T-helper 22 cell (primary cell): ENCODE measurements around the gene MLLT3.
"Not testable (repeated sequence)": the region's sequence is repeated elsewhere in the genome, so short reads cannot be mapped to it uniquely, and the experiment has no call there.

Source experiments
- DNase-seq: peaks from one replicate; pipeline ENCODE4 v3.0.0-alpha.2; 2020; ENCODE audit warnings: low read depth

The MLLT3 gene

DNA sequence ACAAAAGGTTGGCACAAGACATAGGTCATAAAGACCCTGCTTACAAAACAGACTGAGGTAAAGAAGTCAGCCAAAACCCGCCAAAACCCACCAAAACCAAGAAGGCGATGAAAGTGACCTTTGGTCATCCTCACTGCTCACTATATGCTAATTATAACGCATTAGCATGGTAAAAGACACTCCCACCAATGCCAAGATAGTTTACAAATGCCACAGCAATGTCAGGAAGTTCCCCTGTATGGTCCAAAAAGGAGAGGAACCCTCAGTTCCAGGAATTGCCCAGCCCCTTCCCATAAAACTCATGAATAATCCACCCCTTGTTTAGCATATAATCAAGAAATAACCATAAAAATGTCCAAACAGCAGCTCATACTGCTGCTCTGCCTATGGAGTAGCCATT, 27.7 kb downstream of the MLLT3 start:
- no peak for DNase-seq

DNA sequence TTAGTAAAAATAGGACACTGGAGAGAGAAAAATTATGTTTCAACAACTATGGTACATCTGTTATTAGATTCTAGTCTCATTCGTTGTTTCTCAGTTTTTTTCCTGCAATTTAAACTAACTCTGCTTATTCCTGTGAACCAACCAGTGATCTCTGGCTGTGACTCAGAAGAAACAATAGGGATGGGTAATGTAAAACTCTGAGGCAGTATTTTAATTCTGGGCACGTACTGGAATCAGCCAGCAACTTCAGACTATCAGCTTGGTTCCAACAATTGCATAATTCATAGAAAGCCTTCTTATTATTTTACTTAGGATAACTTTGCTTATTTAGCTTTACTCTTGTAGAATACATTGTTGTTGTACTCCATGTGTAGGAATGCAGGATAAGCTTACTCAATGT, 28.8 kb downstream of the MLLT3 start:
- DNase-seq = no peak

DNA sequence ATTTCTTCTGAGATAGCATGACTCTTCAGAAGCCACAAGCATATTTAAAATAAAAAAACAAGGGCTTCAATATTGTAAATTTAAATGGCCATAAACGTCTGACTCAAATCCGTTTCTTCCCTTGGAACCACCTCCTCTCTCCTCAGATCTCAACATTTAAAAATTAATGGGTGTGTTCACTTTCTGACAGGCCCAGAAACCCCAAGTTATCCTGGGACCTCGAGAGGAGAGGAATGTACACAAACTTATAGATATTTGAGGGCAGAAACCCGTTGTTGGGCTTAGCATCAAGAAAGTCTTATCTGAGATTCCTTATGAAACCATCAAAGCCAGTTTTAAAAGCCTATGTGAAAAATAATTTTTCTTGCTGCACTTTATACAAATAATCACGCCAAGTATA, 29.2 kb downstream of the MLLT3 start:
- no peak for DNase-seq

DNA sequence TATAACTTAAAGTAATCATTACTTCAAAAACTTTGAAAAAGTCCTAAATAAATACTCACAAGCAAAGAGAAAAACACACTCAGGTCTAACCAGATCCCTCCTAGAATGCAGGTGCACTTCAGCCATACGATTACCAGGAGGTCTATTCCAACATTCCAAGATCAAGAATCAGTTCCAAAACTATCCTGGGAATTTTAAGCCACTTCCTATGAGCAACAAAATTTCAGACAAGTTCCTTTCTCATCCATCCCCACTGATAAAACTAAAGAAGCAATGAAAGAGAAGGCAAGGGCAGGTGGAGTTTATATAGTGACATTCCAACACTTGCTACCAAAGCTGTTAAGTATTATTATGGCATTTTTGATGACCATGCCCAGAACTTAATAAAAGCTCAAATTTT, 29.6 kb downstream of the MLLT3 start:
- no peak for DNase-seq

DNA sequence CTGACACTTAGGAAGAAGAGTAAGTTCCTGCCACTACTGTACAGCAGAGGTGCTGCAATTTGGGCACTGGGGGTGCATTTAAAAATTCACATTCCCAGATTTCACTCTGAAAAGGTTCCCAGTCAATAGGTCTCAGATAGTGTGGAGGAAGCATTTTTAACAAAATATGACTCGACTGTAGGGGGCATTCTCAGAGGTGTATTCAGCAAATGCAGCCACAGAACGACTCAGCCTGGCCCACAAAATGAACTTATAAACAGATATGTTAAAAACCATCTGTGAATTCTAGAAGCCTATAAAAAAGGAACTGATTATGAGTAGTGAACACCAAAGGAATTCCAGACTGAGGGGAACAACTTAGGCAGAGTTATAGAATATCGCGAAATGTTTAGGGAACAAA, 31.1 kb downstream of the MLLT3 start:
- DNase-seq = no peak

DNA sequence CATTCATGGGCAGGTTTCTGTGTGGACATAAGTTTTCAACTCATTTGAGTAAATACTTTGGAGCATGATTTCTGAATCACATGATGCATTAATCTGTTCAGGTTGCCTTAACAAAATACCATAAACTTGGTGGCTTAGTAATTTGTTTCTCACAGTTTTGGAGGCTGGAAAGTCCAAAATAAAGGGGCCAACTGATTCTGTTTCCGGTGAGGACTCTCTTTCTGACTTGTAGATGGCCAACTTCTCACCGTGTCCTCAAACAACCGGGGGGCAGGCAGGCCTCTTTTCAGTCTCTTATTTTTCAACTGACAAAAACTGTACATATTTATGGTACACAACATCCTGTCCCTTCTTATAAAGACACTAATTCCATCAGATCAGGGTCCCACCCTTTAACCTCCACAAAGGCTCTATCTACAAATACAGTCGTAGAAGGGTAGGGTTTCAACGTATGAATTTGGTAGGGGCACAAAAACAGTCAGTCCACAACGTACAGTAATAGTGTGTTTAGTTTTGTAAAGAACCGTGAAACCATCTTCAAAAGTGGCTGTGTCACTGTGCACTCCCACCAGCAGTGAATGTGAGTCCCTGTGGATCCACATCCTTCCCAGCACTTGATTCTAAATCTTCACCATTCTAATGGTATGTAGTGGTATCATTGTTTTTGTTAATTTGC, 37.2 kb downstream of the MLLT3 start:
- no peak for DNase-seq

DNA sequence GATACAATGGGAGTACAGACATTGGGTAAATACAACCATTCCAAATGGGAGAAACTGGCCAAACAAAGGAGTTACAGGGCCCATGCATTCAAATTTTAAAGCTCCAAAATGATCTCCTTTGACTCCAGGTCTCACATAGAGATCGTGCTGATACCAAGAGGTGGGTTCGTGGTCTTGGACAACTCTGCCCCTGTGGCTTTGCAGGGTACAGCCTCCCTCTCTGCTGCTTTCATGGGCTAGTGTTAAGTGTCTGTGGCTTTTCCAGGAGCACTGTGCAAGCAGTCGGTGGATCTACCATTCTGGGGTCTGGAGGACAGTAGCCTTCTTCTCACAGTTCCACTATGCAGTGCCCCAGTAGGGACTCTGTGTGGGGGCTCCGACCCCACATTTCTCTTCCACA, 39.2 kb downstream of the MLLT3 start:
- DNase-seq = not testable (repeated sequence)

DNA sequence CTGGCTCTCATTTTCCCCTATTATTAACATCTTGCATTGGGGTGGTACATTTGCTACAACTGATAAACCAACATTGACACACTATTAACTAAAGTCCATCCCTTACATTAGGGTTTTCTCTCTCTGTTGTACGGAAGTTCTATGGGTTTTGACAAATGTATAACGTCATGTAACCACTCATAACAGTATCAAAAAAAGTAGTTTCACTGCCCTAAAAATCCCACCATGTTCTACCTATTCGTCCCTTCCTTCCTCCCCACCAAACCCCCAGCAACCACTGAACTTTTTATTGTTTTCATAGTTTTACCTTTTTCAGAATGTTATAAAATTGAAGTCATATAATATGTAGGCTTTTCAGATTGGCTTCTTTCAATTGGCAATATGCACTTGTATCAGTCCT, 40.1 kb downstream of the MLLT3 start:
- DNase-seq = no peak

DNA sequence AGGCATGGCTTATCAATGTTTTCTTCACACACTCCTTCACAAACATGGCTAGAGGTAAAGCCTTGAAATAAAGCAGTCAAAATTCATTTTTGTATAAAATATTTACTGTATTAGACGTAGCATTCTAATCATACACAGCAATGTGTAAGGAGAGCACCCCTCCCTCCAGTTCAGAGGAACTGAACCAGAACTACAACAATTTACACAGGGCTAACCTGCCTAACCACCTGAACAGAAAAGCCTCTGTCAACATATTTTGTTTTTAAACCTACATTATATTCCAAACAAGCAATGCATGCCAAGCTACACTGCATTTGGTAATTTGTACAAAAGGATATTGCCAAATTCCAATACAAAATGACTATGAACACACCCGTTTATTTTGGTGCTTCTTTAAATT, 41.6 kb downstream of the MLLT3 start:
- DNase-seq = no peak

DNA sequence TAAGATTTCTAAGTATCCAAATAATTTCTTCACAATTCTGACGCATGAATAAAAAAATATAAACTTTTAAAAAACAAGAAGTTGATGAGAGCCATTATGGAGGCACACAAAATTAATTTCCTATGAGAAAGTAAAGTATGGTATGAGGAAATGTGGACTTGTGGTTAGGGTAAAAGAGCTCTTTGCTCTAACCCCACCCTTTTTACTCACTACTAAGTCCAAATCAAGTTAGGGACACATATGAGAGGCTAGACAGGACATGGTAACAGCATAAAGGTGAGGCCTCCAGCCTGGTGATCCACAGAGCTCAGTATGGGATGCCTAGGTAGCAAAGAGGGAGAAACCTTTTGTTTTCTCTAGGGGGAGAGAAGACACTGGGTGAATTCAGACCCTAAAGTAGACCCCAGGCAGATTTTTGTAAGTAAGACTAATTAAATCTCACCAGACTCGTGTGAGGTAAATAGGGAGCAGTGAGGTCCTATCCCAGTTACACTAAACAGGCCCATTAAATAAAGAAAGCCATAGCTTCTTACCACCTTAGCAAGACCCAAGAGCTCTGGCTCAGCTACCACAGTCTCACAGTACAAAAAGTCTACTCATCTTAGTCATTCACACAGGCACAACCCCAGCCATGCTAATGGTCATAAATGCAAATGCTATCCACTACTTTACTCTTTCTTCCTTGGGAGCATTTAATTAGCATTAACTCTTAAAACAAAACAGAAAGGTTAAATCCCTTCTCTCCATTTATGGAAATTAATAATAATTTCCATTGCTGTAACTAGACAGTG, 42.6 kb downstream of the MLLT3 start:
- no peak for DNase-seq

DNA sequence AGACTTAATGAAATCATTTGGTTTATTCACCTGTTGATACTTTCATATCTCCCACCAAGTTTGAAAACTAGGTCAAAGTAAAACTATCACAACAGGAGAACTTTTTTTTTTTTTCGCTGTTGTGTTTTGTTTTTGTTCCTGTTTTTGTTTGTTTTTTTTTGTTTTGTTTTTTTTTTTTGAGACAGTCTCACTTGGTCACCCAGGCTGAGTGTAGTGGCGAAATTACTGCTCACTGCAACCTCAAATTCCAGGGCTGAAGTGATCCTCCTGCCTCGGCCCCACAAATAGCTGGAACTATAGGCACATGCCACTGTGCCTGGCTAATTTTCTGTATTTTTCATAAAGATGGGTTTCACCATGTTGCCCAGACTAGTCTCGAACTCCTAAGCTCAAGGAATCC, 49.3 kb downstream of the MLLT3 start:
- no peak for DNase-seq

DNA sequence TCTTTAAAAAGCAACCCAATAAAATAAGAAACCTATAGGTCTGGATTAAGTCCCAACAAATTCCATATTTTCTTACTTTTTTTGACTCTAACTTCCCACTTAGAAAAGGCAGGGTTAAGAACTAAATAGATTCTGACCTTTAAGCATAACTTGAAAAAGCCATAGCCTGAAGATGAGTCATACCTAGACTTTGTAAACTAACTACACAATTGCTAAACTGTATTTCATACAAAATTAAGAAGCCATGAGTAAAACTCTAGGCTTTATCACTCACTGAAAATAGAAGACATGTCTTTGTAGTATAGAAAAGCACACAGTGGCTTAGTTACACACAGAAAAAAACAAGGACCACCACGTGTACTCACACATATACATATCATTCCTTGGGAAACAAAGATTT, 51.5 kb downstream of the MLLT3 start:
- no peak for DNase-seq

DNA sequence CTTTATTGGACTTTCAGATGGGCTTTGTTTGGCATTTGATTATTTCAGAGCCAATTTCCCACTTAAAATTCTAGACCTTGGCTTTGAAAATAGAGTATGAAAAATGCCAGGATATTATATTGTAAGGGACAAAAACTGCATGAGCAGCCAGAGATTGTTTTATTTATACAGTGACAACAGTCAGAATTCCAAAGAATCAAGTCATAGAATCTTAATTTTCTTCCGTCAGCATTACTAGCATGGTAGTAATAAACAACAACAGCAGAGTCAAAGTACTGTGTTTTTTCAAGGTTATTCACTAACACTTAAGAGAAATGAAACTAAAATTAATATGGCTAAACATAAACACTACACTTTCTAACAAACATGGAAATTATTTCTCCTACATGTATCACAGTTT, 52.2 kb downstream of the MLLT3 start:
- DNase-seq = no peak

DNA sequence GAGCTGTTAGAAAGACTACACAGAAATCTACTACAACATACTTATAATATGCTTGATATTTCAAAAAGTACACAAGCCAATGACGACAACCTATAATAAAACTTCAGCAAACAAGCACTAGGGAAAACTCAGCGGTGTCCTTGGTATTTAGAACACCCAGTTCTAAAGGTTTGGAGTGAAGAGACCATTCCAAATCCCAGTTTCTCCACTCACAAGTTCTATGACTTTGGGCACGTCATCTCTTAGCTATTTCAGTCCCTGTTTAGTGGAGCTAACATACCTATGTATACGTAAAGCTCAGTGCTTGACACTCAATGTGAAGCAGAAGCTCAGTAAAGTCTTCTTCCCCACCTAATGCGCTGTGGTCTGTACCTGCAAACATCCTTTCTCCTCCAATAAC, 52.8 kb downstream of the MLLT3 start:
- no peak for DNase-seq

DNA sequence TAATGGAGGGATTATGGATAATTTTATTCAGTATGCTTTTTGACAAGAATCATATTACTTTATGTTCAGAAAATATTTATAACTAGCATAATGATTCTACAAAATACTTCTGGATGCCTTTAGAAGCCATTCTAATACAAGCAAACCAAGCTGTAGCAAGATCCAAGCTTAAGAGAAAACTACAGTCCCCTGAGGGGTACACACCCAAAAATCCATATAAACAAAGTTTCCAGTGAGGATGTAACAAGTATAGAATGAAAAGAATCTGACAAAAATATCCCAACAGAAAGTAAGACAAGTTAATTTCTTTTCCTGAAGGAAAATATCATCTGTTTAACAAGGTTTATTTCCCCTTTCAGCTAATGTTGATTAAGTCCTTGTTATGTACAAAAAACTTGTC, 53.9 kb downstream of the MLLT3 start:
- DNase-seq = no peak

DNA sequence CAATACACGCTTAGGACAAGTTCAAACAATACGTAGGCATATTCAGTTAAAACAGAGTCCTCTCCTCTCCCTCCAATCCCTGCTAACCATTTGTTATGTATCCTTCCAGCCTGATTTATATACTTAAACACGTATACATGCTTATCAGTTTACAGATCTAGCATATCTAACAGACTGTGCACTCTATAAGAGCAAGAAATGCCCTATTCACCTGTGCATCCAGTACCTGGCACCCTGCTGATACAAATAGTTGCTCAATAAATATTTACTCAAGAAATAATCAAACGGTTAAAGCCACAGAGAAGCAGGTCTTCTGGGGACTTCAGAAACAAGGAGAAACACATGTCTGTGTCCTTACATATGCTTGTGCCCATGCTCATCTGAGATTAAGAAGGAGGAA, 55.9 kb downstream of the MLLT3 start:
- DNase-seq = no peak

DNA sequence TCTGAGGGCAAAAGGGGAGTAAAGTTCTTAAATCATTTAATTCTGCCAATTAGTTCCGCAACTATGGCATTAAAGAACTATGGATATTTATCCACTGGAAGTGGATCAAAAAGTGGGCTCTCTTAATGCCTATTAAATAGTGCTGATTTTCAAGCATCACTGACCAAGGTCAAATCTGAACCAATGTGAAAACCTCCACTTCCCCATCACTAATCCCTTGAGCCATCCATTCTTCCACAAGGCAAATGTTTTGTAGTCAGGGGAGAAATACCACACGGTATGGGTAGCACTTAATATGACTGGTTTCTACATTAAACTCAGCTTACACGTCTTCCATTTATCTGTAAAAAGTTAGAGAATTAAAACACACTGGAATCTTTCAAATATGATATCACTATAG, 57.6 kb downstream of the MLLT3 start:
- DNase-seq = no peak

DNA sequence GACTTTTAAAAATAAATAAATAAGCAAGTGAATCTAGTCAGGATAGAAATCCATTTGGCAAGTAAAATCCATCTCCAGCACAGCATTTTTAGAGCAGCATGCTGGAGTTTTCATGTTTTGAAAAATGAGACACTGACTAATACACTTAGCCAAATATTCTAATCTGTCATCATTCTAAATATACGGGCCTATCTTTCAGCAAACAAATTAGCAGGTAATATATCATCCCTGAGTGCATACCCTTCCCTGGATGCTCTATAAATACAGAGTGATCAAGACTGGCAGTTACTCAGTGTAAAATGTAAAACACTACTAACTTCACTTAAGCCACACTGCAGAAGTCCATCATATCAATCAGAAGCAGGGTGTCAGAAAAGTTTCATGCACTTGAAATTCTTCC, 58.4 kb downstream of the MLLT3 start:
- DNase-seq = no peak

DNA sequence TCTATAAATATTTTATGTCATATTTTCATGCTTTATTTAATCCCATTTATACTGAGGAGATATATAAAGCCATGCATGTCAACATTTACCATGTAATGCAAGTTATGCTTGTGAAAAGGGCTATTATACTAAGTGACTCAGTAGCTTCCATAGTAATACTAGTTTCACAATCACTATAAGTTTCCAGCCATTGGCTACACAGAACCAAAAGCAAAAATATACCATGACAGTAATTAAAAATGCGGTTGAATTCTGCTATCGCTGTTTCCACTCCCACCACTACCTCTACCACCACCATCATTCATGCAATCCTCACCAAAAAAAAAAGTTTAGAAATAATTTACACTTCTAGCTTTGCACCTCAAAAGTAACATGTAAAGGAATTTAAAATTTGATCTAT, 60.2 kb downstream of the MLLT3 start:
- DNase-seq = no peak

DNA sequence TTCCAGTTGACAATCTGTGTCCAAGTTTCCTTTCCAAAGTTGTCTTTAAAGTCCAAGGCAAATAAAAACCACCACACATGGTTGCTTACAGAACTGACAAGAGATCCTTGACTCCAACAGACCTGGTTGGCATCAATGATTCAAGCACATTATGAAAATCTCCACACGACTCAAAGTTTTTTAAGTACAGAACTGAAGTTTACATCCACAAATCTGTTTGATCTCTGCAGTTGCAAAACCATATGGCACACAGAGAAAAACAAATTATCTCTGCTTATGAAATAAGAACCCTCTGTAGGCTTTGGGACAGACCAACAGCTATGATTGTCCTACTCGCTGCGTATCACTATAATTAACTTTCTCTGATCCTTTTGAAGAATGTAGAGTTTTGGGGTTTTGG, 60.8 kb downstream of the MLLT3 start:
- DNase-seq = no peak

DNA sequence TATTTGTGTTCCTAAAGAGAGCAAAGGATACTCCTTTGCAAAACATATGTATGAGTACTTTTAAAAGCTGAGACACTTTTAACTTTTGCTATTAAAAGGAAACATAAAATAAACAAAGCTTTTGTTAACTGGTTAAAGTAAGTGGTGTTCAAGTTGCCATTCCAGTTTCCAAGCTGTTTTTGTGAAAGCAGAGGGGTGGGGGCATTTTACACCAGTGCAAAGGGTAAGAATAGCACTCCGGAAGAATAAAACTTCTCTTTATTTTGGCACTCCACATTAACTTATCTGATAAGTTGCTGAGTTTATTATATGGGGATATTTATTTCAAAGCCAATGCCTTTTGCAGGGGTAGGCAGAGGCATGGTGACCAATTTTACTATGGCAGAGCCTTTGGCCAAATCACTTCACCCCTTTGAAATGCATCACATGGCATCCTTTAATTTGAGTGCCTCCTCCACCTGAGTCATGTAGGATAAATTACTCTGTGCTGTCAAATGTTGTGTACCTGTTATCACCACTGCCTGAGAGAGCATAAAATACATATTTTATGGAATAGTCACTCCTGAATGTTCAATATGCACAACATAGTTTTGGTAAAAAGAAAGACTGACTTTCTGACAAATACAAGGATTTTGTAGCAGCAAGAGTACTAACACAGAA, 62.9 kb downstream of the MLLT3 start:
- no peak for DNase-seq

DNA sequence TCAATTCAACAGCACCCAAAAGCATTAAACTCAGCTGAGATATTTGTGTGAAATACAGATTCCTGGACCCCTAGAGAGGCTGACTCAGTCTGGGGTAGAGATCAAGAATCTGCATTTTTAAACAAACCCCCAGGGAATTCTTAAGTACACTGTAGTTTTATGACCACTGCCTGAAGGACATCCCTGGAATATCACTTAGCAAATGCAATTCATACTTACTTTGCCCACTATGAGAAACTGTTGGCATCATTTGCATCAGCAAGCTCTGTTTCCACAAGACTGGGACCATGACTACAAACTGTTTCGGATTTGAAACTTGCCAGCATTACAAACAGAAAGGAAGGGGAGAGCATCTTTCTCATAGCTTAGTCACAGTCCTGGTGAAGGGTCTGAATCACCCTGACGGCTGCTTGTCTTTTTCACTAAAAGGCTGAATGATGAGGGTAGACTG, 63.7 kb downstream of the MLLT3 start:
- no peak for DNase-seq

DNA sequence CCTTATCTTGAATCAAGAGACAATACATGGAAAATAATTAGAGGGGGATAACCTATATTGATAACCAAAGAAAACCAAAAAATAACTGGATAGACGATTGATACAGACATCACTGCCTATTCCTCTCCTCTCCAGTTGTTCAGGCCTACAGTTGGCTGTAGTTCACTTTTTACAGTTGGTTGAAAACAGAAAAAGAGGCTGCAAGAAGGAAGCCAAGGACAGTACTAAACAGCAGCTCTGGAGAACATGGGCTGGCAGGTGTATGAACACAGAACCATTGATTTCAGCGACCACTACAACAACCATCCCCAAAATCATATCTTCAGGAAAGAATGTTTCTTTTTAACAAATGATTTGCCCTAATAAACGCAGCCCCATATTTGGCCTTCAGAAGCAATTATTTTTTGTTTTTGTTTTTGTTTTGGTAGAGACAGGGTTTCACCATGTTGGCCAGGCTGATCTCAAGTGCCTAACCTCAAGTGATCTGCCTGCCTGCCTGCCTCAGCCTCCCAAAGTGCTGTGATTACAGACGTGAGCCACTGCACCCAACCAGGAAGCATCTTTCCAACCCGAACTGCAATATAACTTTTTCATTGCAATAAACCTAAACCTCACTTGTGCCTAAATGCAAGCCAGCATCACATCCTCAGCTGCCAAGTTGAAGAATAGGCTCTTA, 64.3 kb downstream of the MLLT3 start:
- no peak for DNase-seq
